KBM-7 (cell line): Measurements from ENCODE around the gene NUP42.
"Not testable (repeated sequence)": the region's sequence is repeated elsewhere in the genome, so short reads cannot be mapped to it uniquely, and the experiment has no call there.

Experiments used
- DNase-seq: peaks from one replicate; pipeline ENCODE4 v3.0.0-alpha.2; 2015
- in situ Hi-C: fragments of 300-500 bp; cut with MboI; formaldehyde crosslinking; loops from 2 replicates; pipeline ENCODE4 v1.14.3; 2020; ENCODE audit warnings: low sequenced_read_pairs, low pct_unique_long_range_greater_than_20kb, mixed read lengths

The NUP42 gene

GRCh38 chr7:23224364-23224763 lies 42.5 kb downstream of the NUP42 start:
- DNase-seq, in situ Hi-C loops: not testable (repeated sequence)

DNA sequence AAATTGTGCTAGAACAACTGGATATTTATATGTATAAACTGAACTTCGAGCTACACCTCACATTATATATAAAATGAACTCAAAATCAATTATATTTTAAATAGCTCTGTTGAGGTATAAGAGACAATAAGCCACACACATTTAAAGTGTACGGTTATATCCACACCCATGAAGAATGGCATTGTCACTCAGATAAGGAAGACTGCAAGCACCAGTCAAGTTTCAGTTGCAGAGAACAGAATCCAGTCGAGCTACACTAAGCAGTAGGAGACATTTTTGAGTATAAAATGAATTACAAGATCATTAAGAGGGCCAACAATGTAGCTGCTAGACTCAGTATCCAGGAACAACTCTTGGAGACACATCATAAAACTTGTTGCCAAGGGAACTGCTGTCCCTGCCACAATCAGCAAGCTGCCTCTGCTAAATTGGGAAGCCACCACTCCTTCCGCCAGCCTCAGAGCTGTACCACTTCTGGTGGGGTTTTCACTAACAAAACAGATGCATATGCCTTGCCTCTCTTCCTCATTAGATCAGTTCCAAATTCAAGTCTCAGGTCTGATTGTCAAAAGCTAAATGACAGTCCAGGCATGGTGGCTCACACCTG lies 45.1 kb downstream of the NUP42 start:
- in situ Hi-C loops, result no loop called here
- DNase-seq, result no peak

DNA sequence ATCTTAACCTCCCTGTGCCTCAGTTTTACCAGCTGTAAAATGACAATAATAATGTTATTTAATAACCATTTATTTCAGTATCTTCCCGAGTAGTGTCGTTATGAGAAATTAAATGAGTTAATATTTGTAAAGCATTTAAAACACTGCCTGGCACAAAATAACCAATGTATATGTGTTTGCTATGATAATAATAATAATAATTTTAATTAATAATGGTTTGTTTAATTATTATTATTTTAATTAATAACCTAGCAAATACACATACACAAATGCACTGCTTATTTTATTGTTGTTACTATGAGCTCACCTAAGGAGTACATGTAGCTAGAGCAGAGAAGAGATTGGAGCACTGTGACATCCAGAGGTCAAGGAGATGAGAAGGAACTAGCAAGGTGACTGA lies 46.6 kb downstream of the NUP42 start:
- in situ Hi-C loops, result no loop called here
- no peak for DNase-seq

DNA sequence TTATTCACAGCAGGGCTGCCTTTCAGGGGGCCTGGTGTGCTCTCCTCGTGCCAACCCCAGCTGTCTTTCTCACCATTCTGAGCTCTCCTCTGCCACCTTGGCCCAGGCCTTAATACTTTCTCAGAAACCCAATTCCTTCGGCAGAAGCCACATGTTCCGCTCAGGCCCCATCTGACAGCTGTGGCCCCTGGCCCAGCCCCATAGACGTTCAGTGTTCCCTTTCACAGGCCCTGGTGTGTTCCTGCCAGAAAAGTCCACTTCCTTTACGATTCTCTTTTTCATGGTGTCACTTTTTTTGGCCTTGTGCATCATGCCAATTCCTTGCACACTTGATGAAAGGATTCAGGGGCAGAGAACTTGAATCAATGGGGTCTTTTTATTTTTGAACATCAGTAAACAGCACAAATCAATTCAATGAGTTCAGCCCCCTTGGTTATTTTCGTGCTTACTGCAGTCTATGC lies 48.8 kb downstream of the NUP42 start:
- in situ Hi-C loops, result no loop called here
- DNase-seq, result no peak

DNA sequence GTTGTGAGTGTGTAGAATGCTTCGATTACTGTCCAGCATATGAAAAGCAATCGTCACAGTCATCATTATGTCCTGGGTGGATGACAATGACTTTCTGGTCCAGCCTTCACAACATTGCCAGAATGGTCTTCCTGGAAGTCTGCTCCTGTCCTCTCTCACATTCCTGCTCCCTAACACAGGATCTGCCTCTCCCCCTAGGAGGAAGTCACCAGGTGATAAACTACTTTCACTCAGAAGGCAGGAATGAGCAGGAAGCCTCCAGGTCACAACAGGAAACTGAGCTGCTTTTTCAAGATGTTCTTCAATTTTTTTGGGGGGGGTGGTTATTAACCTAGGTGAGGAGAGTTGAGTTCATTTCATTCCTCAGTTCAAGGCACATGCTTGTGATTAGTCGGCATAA lies 51.1 kb downstream of the NUP42 start:
- DNase-seq, result no peak

GRCh38 chr7:23234569-23235296 lies 52.9 kb downstream of the NUP42 start:
- in situ Hi-C loops, result no loop called here
- DNase-seq, result no peak

More for the DNA sequence above, 51.1 kb downstream of the NUP42 start:
- in situ Hi-C loops, result no loop called here

DNA sequence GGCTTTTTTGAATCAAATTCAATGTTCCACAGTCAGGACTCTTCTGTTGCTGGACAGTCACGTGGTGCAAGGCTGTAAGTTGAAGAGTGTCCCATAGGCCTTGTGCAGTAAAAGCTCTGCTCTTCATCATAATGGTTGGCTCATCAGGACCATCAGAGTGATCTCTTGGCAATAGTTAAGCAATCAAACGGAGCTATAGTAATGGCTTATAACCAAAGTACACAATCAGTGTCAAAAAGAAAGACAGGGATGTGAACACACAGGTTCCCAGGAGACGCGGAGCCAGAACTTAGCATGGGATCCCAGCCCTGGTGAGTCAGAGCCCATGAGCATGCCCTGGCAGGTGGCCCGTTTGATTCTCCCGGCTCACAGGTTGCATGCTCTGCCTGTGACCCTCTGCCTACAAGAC lies 54.0 kb downstream of the NUP42 start:
- DNase-seq, result no peak

GRCh38 chr7:23237000-23237399 lies 55.2 kb downstream of the NUP42 start:
- in situ Hi-C loops, result no loop called here
- DNase-seq, result no peak

More for the DNA sequence above, 54.0 kb downstream of the NUP42 start:
- in situ Hi-C loops, result no loop called here

DNA sequence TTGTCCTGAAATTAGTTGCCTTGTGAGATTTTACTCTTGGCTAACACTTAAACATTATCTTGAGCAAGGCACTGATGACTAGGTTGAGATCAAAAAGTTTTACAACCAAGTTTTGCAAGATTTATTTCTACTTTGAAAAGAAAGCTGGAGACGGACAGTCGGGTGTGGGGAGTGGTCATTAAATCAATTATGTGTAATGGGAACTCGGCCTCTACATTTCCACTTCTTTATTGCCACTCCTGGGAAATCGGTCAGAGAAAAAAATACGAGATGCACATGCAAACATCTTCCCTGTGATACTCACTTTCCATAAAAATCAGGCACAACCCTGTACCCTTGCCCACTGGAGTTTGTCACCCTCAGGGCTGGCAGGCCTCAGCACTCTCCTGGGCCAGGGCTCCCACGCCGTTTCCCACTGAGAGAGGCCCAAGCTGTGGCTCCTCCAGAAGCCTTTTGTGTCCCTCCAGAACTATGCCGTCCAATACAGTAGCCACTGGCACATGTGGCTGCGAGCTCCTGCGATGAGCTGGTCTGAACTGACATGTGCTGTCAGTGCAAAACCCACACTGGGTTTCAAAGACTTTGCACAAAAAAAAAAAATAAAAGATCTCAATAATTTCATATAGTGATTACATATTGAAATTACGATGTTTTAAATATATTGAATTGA lies 57.3 kb downstream of the NUP42 start:
- in situ Hi-C loops, result no loop called here
- no peak for DNase-seq

DNA sequence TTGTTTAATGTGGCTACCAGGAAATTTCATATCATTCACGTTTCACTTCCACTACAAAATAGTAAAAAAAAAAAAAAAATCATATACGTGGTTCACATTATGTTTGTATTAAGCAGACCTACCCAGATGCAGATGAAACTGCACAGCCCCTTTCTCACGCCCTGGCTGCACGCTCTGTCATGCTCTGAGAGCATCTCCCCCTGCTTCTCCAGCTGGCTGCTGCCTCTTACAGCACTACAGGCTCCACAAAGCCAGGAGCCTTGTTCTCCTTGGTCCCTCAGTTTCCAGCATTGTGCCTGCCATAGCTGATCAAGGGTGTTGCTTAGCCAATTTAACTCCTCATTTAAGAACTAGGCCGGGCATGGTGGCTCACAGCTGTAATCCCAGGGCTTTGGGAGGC lies 57.9 kb downstream of the NUP42 start:
- DNase-seq, result no peak
- in situ Hi-C loops, result no loop called here

DNA sequence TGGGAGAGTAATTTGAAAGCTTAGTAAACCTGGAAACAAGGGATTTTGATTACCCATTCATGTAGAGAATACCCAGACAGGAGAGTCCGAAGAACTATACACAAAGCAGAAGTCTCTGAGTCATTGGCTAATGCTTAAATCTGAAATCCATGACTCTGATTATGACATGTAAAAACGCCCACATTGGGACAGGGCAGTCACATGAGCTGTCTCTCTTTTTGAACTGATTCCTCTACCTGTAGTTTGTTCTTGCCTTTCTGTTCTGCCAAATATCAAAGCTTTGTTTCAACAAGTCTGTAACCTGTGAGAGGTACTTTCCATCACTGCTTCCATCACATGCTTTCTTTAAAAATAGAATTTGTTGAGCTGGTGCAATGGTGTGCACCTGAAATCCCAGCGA lies 60.5 kb downstream of the NUP42 start:
- in situ Hi-C loops, result no loop called here
- DNase-seq, result no peak

GRCh38 chr7:23242935-23243334 lies 61.1 kb downstream of the NUP42 start:
- in situ Hi-C loops, result no loop called here

GRCh38 chr7:23246555-23246954 lies 64.7 kb downstream of the NUP42 start, which contains the start of gene GPNMB:
Gene GPNMB (plus strand): TSS chr7:23246775. CDS start chr7:23246858, 83 bp downstream.
- in situ Hi-C loops, result no loop called here
- DNase-seq, result no peak

More at GRCh38 chr7:23242935-23243334, 61.1 kb downstream of the NUP42 start:
- DNase-seq, result no peak

DNA sequence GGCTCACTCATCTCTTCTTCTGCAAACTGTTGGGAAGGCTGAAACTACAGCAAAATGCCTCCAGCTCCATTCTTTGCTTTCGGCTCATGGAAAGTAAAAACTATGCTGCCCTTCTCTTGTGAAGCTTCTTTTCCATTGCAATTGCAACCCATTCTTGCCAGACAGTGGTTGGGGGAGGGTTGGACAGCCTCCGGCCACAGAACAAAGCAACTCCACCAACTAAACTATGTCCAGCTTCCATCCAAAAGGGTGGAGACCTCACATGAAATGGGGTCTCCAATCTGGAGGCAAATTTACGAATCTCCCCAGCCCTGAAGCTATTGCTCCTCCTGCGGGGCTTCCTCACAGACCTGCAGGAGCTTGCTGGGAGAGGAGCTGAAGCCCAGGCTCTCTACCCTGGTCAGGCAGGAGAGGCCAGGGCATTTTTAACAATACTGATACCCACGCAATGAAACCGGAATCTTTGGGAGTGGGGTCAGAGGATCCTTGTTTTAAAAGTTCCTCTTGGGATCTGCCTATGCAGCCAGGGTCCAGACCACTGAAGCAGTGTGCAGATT lies 65.3 kb downstream of the NUP42 start:
- in situ Hi-C loops, result no loop called here
- DNase-seq, result no peak

- in situ Hi-C loops, result no loop called here
- DNase-seq, result peak; percentile 76
These were observed 65.9 kb downstream of the NUP42 start for GRCh38 chr7:23247603-23248335.

- no peak for DNase-seq
- in situ Hi-C loops, result no loop called here
These were observed 67.6 kb downstream of the NUP42 start for GRCh38 chr7:23249486-23249885.
